T-helper 22 cell (primary cell): Measurements from ENCODE around the gene GRID2.
"Not testable (repeated sequence)": the region's sequence is repeated elsewhere in the genome, so short reads cannot be mapped to it uniquely, and the experiment has no call there.

Source experiments
- DNase-seq: peaks from one replicate; pipeline ENCODE4 v3.0.0-alpha.2; 2020; ENCODE audit warnings: low read depth

GRID2 gene

DNA sequence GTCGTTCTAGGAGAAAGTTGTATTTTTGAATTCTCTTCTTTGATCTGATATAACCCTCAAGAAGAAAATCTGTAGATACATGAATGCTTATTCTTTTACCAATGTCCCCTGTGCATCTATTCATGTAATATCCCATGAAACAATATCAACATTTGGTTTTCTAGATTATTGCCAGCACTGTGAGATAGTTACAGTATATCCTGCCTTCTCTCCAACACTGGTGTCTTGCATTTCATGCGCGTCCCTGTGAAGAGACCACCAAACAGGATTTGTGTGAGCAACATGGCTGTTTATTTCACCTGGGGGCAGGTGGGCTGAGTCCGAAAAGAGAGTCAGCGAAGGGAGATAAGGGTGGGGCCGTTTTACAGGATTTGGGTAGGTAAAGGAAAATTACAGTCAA lies 135.0 kb downstream of the GRID2 start:
- DNase-seq = not testable (repeated sequence)

DNA sequence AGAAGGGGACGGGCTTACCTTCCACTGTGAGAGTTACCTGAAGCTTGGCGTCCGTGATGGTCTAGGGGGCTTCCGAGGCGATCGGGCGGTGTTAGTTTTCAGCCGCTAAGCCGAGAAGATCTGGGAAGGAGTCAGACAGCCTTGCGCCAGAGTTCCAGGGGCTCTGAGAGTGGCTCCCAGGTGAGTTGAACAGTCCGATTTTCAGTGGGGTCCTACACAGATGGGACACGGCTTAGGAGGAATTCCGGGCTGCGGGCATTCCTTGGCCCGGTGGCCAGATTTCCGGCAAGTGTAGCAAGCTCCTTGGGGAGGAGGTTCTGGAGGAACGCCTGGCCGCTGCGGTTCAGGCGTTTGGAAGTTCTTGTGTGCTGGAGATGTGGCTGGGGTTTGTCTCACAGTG lies 138.4 kb downstream of the GRID2 start:
- DNase-seq = not testable (repeated sequence)

DNA sequence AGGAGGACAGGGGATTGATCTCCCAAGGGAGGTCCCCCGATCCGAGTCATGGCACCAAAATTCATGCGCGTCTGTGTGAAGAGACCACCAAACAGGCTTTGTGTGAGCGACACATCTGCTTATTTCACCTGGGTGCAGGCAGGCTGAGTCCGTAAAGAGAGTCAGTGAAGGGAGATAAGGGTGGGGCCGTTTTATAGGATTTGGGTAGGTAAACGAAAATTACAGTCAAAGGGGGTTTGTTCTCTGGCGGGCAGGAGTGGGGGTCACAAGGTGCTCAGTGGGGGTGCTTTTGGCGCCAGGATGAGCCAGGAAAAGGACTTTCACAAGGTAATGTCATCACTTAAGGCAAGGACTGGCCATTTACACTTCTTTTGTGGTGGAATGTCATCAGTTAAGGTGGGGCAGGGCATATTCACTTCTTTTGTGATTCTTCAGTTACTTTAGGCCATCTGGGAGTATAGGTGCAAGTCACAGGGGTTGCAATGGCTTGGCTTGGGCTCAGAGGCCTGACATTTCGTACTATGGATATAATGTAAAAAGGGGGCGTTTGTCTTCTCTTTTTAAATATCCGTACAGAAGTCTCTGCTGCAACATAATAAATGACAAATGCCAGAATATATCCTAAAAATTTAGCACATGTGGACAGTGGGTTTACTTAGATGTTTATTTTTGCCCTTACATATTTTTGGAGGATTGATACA lies 140.5 kb downstream of the GRID2 start:
- DNase-seq = not testable (repeated sequence)

DNA sequence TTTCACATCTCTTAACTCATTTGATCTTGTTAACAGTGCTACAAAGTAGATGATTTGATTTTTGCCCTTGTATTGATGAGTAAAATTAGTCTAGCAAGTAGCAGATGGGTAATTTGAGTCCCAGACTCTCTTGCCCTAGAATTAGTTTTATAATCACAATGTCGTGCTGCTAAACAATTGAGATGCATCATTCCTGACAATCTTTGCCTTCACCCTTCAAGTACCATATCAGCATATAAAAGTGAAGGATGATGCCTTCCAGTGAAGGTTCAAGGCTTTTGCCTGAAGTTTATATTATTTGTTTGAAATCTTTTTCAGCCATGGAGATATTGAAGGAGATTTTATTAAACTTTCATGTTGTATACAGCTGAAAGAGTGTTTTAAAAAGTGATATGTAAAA lies 141.4 kb downstream of the GRID2 start:
- DNase-seq = no peak

DNA sequence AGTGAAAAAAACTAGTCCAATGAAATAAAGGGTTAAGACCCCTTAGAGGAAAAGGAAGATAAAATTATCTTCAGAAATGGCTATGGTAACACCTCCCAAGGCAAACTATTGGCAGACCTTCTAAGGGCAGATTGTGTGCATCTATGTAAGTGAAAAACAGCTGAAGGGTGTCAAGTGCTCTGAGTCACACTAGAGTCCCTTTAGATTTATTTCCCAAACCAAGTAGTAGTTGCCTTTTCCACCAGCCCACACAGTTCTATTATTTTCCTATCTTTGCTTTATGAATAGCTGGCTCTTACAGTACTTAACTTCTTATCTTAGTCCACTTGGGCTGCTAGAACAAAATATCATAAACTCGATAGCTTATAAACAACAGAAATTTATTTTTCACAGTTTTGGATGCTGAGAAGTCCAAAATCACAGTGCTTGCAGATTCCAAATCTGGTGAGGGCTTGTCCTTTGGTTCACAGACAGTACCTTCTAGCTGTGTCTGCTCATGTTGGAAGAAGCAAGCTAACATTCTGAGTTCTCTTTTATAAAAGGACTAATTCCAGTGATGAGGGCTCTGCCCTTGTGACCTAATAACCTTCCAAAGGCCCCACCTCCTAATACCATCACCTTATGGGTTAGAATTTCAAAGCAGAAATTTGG lies 143.6 kb downstream of the GRID2 start:
- no peak for DNase-seq

DNA sequence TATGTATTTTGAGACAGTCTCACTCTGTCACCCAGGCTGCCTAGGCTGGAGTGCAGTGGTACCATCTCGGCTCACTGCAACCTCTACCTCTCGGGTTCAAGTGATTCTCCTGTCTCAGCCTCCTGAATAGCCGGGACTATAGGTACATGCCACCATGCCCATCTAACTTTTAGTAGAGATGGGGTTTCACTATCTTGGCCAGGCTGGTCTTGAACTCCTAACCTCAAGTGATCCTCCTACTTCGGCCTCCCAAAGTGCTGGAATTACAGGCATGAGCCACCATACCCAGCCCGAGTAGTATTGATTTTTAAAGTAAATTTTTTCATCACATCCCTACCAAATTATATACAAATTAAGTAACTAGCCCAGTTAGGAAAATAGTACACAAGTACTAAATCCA lies 144.4 kb downstream of the GRID2 start:
- not testable (repeated sequence) for DNase-seq

DNA sequence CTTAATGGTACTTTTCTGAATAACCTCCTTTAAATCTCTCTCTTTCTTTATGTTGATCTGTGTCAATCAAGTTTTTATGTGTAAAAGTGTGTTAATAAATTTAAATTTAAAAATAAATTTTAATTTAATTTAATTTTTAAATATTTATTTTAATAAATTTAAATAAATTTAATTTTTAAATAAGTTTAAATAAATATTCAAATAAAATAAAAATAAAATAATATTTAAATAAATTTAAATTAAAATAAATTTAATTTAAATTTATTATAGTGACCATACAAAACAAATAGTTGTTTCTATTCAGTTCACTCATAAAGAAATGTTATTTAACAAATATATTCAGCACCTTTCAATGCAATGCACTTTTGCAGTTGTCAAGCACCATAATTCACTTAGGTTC lies 146.9 kb downstream of the GRID2 start:
- no peak for DNase-seq

DNA sequence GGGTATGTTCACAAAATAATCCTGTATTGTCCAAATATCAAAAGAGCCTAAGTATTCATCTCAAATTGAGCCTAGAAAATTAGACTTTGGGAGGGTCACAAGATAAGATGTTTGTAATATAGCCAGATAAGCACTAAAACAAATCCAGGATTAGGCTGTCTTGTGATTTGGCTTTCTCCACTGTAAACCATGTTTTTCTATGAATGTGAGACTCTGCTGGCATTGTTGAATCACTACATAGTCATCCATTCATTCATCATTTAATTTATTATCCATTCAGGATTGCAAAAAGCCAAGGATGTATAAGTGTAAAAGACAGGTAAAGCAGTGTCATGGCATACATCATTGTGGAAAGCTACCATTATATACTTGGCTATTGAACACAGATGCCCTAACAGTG lies 148.0 kb downstream of the GRID2 start:
- no peak for DNase-seq

DNA sequence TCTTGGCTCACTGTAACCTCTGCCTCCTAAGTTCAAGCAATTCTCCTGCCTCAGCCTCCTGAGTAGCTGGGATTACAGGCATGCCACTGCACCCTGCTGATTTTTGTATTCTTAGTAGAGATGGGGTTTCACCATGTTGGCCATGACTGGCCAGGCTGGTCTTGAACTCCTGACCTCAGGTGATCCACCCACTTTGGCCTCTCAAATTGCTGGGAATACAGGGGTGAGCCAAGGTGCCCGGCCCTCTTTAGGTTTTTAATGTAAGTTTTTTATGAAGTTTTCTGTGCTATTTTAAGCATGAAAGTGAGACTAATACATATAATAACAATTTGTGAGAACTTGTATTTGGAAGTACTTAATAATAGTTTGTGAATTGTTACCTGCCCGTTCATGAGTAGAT lies 148.6 kb downstream of the GRID2 start:
- DNase-seq = not testable (repeated sequence)

DNA sequence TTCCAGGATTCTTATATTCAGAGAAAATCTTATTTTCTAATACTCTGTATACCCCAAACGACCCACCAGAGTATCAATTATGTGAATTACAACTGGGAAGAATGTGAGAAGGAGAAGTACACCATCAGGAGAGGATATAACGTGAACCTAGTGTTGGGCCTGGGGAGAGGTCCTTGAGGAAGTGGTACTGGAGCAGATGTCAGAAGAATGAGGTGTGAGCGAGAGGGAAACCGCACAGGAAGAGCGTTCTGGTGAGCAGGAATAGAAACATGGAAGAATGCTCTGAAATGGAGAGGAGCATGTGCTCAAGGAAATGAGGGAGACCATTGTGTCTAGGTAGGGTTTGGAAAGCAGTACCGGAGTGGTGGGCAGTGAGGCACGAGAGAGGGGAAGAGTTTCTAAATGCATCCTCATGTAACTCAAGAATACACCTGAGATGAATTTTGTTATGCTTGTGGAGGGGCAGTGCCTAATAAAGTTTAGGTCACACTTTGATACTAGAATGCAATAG lies 151.6 kb downstream of the GRID2 start:
- no peak for DNase-seq

DNA sequence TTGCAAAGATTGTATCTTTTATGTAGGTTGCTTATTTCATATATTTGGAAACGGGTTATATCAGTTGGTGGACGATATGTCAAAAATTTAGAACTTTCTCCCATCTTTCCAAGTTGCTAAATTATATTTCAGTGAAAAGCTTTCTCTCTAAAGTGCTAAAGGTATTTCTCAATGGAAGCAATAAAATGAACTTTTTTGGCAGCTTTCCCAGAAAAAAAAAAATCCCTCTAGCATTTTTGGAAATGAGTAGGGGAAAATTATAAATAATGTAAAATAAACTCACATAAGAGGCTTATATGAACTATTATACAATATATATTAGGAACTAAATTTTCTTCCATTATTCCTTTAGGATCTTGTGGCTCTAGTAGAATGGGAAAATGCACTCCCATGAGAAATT lies 152.2 kb downstream of the GRID2 start:
- no peak for DNase-seq

DNA sequence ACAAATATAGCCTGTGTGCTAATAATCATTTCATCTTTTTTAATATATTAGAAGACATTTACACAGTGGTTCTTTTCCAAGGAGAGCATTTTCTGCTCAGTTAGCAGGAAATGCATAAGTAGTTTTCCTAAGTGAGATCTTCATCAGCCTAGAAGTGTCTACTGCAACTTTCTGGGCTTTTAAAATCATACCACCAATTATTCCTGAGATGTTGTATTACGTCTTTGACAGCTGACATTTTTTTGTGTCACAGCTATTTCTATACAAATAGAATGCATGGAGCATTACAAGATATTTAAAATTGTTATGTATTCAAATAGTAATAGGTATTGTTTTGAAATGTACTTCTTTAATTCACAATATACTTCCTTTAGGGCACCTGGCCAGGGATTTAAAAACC lies 158.0 kb downstream of the GRID2 start:
- no peak for DNase-seq

DNA sequence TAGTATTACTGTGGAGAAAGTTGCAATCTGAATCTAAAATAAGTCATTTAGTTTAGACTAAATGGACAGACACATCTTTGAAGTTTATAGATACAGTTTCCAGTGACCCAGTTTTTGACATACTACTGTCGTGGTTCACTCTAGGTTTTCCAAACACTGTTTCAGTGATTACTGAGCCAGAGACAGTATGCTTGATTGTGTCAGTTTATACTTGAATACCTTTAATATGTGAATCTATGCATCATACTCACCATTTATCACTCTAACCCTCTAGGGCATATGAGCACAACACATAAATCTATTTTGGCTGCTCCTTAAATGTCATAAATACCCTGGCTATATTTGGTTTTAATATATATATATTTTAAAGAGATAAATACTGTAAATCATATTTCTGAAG lies 173.5 kb downstream of the GRID2 start:
- DNase-seq = no peak

DNA sequence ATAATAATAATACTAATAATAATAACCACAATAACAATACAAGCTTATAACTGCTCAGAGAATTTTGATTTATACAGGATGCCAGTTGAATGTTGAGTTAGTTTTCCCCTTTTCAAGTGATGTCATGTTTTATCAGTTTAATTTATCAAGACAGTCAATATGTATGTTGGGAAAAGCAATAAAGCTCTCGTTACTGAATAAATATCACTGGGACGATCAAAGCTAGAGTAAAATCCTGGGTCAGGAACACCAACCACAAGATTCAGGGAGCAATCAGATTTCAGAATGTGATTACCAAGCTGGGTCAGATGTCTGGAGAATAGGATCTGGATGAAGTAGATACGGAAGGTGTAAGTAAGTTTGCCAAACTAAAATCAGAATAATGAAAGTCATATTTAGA lies 179.6 kb downstream of the GRID2 start:
- no peak for DNase-seq

DNA sequence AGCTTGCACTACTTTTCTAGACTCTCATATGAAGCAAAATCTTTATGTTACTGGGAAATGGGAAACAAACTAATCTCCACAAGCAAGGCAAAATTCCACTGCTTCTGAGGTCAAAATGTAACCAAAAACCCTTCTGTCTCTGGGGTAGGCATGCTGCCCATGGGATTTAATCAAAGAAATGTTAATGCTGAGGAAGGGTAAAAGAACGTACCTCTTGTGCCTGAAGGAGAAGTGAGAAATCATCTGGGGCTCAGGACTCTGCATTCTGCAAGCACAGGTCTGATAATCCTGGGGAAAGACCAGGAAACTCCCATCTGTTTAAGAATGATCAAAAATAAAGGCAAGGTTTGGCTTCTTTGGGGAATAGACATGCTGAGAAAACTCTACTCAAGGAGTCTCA lies 184.7 kb downstream of the GRID2 start:
- DNase-seq = no peak

DNA sequence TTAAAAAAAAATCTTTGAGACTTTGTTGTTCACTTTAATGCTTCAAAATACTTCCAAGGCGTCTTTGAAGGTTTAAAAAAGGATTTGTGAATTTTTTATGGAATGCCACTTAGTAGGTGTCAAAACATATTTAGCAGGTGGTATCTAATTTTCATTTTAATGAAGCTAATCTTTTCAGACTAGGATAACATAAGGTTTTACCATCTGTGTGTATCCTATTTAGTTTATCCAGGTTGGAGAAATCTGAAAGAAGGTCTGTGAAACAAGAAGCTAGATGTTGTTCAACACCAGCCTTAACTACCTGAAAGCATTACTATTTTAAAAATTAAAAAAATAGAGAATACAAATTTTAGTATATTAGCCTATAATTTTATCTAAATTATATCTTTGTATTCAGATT lies 193.4 kb downstream of the GRID2 start:
- DNase-seq = no peak

DNA sequence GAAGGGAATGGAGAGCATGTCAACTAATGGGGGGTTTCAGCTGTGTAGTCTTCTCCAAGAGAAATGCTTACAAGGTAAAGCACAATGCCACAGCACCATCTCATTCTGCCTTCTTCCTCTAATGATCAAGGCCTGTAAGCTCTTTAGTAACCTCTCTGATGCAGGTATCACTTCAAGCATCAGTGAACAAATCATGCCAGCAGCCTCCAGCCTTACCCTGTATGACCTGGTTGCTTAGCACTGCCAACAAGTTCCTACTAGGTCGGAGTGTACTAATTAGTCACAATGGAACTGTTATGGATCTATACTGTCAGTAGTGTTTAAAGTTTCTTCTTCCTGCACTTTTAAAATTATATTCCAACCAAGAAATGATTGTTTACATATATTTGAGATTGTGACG lies 197.7 kb downstream of the GRID2 start:
- DNase-seq = no peak

DNA sequence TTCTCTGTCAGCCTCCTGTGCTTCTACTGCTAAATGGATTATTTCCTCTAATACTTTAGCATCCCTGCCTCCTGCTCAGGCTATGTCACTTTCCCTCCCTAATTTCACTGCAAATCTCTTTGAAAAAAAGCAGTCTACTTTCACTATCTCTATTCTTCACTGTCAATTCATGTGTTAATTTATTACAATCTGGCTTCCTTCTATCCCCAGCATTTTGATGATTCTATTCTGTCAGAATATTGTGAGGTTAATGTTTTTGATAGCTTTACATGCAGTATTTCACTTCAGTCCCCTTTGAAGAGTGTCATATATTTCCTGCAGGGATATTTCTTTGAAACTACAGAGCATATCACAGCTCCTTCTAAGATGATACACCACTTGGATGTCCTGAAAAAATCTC lies 203.2 kb downstream of the GRID2 start:
- no peak for DNase-seq

DNA sequence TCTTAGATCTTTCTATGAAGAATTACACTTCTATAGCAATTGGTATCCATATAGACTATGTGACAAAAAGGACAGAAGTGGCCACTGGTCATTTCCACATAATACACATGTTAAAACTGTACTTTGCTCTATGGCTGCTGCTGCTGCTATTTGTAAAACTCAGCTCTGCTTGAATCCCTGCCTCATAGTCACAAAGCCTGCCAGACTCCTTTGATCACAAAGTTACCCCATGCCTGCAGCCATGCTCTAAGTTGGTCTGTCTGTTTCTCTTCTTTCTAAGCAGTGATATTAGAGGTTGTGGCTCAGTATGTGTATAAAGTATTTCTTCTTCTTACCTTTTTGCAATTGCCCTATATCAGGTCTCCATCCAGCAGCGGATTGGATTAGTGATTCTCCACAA lies 210.9 kb downstream of the GRID2 start:
- DNase-seq = no peak

DNA sequence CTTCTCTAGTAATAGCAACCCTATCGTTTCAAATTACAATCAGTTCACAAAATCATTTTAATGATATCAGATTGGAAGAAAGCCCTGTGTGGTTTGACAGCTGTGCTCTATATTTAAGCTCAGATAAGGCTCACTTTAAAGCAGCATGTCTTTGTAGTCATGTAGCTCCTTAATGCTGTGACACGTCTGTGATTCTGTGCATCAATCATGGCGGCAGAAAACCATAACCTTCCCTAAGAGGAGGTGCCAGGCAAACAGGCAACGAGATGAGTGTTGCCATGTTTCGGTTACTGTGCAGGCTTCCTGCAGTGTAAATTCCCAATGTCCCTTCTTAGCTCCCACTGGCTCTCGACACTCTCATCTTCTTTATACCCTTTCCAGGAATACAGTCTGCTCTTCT lies 212.7 kb downstream of the GRID2 start:
- no peak for DNase-seq

DNA sequence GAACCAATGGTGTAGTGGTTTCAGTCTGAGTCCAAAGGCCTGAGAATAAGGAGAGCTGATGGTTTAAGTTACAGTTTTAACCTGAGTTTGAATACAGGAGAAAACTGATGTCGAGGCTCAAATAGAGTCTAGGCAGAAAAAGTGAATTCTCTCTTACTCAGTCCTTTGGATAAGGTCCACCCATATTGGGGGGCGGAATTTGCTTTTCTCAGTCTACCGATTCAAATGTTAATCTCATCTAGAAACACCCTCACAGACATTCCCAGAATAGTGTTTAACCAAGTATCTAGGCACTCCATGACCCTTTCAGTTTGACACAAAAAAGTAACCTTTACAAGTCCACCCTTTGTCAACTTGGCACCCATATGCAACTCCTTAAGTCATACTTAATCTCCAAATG lies 216.0 kb downstream of the GRID2 start:
- no peak for DNase-seq

DNA sequence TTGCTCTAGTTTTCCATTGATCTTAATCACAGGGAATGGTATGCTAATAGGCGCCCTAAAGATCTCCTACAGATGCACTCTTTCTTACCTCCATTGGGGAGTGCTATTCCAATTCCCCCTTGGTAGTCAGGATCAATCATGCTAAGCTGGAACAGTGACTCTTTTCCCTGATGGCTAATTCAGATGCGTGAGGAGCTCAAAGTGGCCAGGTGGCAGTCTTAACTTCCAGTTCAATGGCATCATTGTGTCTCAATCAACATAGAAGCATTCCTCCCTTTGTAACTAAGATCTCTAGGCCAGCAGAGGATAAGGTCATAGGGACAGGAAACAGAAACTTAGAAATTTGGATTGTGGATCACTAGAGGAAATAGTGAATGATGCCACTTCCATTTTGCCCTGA lies 216.8 kb downstream of the GRID2 start:
- no peak for DNase-seq

DNA sequence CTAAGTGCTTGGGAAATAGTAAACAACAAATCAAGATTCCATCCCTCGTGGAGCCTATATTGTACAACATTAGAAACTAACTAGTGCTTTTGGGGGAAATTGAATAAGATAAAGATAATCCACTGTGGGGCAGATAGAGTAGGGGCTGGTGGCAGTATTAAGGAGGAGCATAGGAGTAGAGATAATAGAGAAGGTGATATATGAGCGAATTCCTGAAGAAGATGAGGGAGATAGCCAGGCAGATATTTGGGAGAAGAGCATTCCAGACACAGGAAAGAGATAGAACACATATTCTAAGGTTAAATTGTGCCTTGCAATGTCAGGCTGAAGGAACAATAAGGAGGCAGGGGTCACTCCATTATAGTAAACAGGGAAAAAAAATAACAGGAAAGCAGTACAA lies 218.2 kb downstream of the GRID2 start:
- no peak for DNase-seq

DNA sequence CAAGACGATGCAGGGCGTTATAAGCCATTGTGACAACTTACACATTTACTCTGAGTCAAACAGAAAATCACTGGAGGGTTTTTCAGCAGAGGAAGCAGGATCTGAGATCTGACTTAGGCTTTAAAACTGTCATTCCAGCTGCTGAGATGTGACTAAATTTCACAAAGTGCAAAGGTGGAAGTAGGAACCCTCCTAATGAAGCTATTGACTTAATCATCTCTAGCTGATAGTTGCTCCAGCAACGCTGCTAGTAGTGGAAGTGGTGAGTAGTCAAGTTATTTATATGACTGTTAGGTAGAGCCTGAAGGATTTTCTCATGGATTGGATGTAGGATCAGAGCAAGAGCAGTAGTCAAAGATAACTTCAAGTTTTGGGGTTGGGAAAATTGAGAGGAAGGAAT lies 218.6 kb downstream of the GRID2 start:
- DNase-seq = no peak
